Fibroblast of pulmonary artery (primary cell): ENCODE measurements around the gene SLC39A6.

Experiments used
- DNase-seq: peaks from one replicate; pipeline ENCODE4 v3.0.0-alpha.2; 2010; ENCODE audit warnings: low read depth
- H3K4me3 ChIP-seq: replicated peaks from 2 replicates; pipeline ENCODE4 v1.5.1; 2011; ENCODE audit warnings: low read depth, mild to moderate bottlenecking, control low read depth, low read length, moderate library complexity
- TF ChIP-seq, protein P1 (sequence below): IDR thresholded peaks from 2 replicates; pipeline ENCODE4 v1.5.1; 2011; ENCODE audit warnings: mild to moderate bottlenecking, control low read depth, low read length, inconsistent platforms; ENCODE audit errors: missing control alignments

The SLC39A6 gene

DNA sequence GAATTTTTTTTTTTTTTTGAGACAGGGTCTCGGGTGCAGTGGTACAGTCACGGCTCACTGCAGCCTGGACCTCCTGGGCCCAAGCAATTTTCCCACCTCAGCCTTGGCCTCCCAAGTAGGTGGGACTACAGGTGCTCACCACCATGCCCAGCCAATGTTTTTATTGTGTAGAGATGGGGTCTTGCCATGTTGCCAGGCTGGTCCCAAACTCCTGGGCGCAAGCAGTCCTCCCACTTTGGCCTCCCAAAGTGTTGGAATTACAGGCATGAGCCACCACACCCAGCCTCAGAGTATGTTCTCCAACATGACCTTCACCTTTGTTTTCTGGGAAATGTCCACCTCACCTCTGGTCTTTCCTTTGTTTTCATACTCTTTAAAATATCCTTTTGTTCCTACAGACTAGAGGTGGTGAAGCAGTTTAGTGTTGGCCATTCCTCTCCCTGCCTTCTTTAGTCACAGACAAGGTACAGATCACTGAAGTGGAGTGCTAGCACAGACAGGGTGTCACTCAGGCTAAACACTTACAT is 38.6 kb upstream of the SLC39A6 start:
- TF ChIP-seq, protein P1, sequence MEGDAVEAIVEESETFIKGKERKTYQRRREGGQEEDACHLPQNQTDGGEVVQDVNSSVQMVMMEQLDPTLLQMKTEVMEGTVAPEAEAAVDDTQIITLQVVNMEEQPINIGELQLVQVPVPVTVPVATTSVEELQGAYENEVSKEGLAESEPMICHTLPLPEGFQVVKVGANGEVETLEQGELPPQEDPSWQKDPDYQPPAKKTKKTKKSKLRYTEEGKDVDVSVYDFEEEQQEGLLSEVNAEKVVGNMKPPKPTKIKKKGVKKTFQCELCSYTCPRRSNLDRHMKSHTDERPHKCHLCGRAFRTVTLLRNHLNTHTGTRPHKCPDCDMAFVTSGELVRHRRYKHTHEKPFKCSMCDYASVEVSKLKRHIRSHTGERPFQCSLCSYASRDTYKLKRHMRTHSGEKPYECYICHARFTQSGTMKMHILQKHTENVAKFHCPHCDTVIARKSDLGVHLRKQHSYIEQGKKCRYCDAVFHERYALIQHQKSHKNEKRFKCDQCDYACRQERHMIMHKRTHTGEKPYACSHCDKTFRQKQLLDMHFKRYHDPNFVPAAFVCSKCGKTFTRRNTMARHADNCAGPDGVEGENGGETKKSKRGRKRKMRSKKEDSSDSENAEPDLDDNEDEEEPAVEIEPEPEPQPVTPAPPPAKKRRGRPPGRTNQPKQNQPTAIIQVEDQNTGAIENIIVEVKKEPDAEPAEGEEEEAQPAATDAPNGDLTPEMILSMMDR = no peak
- DNase-seq = no peak
- no peak overlapping the region for H3K4me3 ChIP-seq

- TF ChIP-seq, protein P1 = no peak
- H3K4me3 ChIP-seq = no peak overlapping the region
- DNase-seq = peak; percentile 61
These were observed 33.8 kb upstream of the SLC39A6 start for GRCh38 chr18:36162981-36163380.

GRCh38 chr18:36160959-36161371 is 31.8 kb upstream of the SLC39A6 start:
- TF ChIP-seq, protein P1 = no peak
- H3K4me3 ChIP-seq = no peak overlapping the region

DNA sequence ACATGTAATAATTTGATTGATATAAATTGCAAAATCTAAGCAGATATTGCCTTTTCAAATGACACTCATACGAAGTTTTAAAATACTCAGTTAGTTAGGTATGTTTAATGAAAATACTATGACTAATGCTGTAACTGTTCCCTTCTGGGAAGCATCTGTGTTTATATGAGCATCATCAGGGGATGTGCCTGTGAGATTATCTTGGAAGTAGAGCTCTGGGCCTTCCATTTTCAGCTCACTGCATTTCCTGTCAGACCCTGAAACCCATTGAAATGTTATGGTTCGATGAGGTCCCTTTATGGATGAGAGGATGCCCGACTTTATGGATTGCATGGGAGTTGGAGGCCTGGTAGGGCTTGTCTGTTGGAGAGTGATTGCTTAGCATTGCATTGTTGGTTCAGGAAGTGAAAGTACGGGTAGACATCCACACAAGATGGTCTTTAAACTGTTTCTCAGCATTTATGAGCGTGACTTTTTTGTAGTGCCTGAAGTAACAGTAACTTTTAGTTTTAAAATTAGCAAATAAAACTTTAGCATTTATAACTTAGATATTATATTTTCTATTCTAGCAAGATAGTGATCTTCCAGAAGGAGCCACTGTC is 29.2 kb upstream of the SLC39A6 start:
- no peak overlapping the region for H3K4me3 ChIP-seq
- peak; percentile 69 for DNase-seq
- TF ChIP-seq, protein P1 = no peak

More at GRCh38 chr18:36160959-36161371, 31.8 kb upstream of the SLC39A6 start:
- DNase-seq = no peak

DNA sequence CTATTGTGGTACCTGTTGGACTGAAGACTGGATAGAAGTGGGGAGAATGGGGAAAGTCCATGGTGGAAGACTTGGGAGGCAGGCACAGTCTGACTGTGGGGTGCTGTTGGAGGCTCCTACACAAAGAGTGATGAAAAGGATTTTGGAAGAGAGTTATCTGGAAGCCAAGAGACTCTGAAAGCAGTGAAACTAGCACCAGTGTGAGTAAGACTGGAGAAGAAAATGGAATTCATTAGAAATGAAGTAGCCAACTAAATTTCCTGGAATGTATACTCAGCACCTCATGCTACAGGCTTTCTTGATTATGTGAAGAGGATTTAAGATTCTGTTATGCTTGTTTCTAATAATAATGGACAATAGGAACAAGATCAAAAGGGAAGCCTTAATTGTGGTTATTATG is 28.3 kb upstream of the SLC39A6 start:
- H3K4me3 ChIP-seq = no peak overlapping the region
- DNase-seq = no peak
- TF ChIP-seq, protein P1 = no peak

GRCh38 chr18:36155851-36156757 is 27.0 kb upstream of the SLC39A6 start:
- TF ChIP-seq, protein P1 = no peak
- no peak for DNase-seq
- H3K4me3 ChIP-seq = no peak overlapping the region
